H9 (cell line): ENCODE data around the gene CAPN2. TPM values are rescaled to one million over a fixed set of nuclear protein-coding genes. Genes with fewer than 3 reads are reported as not detected.

Experiments
- DNase-seq: peaks from one replicate; pipeline ENCODE4 v3.0.0-alpha.2; 2017
- H2AFZ ChIP-seq: one replicate; pipeline ENCODE4 v1.6.1; 2013; ENCODE audit warnings: mild to moderate bottlenecking, low read length, control low read depth, moderate library complexity
- H2AK5ac ChIP-seq: 2 replicates; pipeline ENCODE4 v1.6.1; 2013; ENCODE audit warnings: low read length, control low read depth, mixed read lengths; ENCODE audit not compliant: insufficient read length
- H2BK120ac ChIP-seq: one replicate; pipeline ENCODE4 v1.6.1; 2013; ENCODE audit warnings: low read depth, mild to moderate bottlenecking, low read length, control low read depth, inconsistent platforms; ENCODE audit not compliant: poor library complexity, severe bottlenecking
- H2BK12ac ChIP-seq: 2 replicates; pipeline ENCODE4 v1.6.1; 2013; ENCODE audit warnings: low read length, control low read depth, mixed read lengths, low read depth; ENCODE audit not compliant: insufficient read length
- H2BK15ac ChIP-seq: 2 replicates; pipeline ENCODE4 v1.6.1; 2013; ENCODE audit warnings: low read depth, low read length, control low read depth
- H2BK20ac ChIP-seq: one replicate; pipeline ENCODE4 v1.6.1; 2013; ENCODE audit warnings: low read depth, mild to moderate bottlenecking, low read length, control low read depth, inconsistent platforms; ENCODE audit not compliant: poor library complexity, severe bottlenecking
- H2BK5ac ChIP-seq: 2 replicates; pipeline ENCODE4 v1.6.1; 2013; ENCODE audit warnings: low read length, control low read depth, mixed read lengths; ENCODE audit not compliant: insufficient read length
- H3K14ac ChIP-seq: 2 replicates; pipeline ENCODE4 v1.6.1; 2013; ENCODE audit warnings: low read length, control low read depth; ENCODE audit not compliant: insufficient read depth
- H3K18ac ChIP-seq: 2 replicates; pipeline ENCODE4 v1.6.1; 2013; ENCODE audit warnings: low read depth, mild to moderate bottlenecking, mixed read lengths, low read length, control low read depth; ENCODE audit not compliant: insufficient read length
- H3K23ac ChIP-seq: 2 replicates; pipeline ENCODE4 v1.6.1; 2013; ENCODE audit warnings: low read length, control low read depth, mixed read lengths, low read depth; ENCODE audit not compliant: insufficient read length
- H3K23me2 ChIP-seq: 2 replicates; pipeline ENCODE4 v1.6.1; 2013; ENCODE audit warnings: low read depth, mild to moderate bottlenecking, mixed read lengths, low read length, control low read depth; ENCODE audit not compliant: insufficient read length, poor library complexity, severe bottlenecking
- H3K27ac ChIP-seq: 2 replicates; pipeline ENCODE4 v1.5.1; 2013; ENCODE audit warnings: low read length, control low read depth, mixed read lengths, low read depth; ENCODE audit not compliant: insufficient read length
- H3K27me3 ChIP-seq: 2 replicates; pipeline ENCODE4 v1.6.1; 2013; ENCODE audit warnings: low read length, control low read depth, inconsistent platforms; ENCODE audit not compliant: insufficient read depth
- H3K4ac ChIP-seq: 2 replicates; pipeline ENCODE4 v1.6.1; 2013; ENCODE audit warnings: low read depth, mild to moderate bottlenecking, control low read depth, inconsistent platforms, low read length, moderate library complexity
- H3K4me1 ChIP-seq: 2 replicates; pipeline ENCODE4 v1.6.1; 2013; ENCODE audit warnings: low read length, control low read depth, inconsistent platforms; ENCODE audit not compliant: insufficient read depth
- H3K4me2 ChIP-seq: 2 replicates; pipeline ENCODE4 v1.6.1; 2013; ENCODE audit warnings: low read length, control low read depth, mixed read lengths; ENCODE audit not compliant: insufficient read length, insufficient read depth
- H3K56ac ChIP-seq: 2 replicates; pipeline ENCODE4 v1.6.1; 2013; ENCODE audit warnings: low read depth, mild to moderate bottlenecking, mixed read lengths, low read length, control low read depth; ENCODE audit not compliant: insufficient read length
- H3K79me1 ChIP-seq: 2 replicates; pipeline ENCODE4 v1.6.1; 2013; ENCODE audit warnings: low read depth, mild to moderate bottlenecking, moderate library complexity, low read length, control low read depth, inconsistent platforms; ENCODE audit not compliant: insufficient read depth, poor library complexity, severe bottlenecking
- H3K79me2 ChIP-seq: 2 replicates; pipeline ENCODE4 v1.6.1; 2013; ENCODE audit warnings: low read length, control low read depth, inconsistent platforms; ENCODE audit not compliant: insufficient read depth
- H3K9ac ChIP-seq: 2 replicates; pipeline ENCODE4 v1.6.1; 2013; ENCODE audit warnings: low read length, control low read depth, mixed read lengths; ENCODE audit not compliant: insufficient read length; ENCODE audit errors: extremely low read depth
- H3K9me3 ChIP-seq: one replicate; pipeline ENCODE4 v1.6.1; 2013; ENCODE audit warnings: low read depth, low read length, inconsistent platforms; ENCODE audit not compliant: control insufficient read depth
- H3T11ph ChIP-seq: one replicate; pipeline ENCODE4 v1.6.1; 2013; ENCODE audit warnings: mild to moderate bottlenecking, low read length, control low read depth, inconsistent platforms
- H4K20me1 ChIP-seq: one replicate; pipeline ENCODE4 v1.6.1; 2013; ENCODE audit not compliant: control insufficient read depth, insufficient read length, insufficient read depth
- H4K5ac ChIP-seq: 2 replicates; pipeline ENCODE4 v1.6.1; 2013; ENCODE audit warnings: low read depth, mild to moderate bottlenecking, mixed read lengths, low read length, control low read depth; ENCODE audit not compliant: insufficient read length
- H4K8ac ChIP-seq: replicated peaks from 2 replicates; pipeline ENCODE4 v1.6.1; 2013; ENCODE audit warnings: low read length, control low read depth, mixed read lengths, low read depth; ENCODE audit not compliant: insufficient read length
- H4K91ac ChIP-seq: 2 replicates; pipeline ENCODE4 v1.6.1; 2013; ENCODE audit warnings: low read depth, mild to moderate bottlenecking, moderate library complexity, mixed read lengths, low read length, control low read depth; ENCODE audit not compliant: insufficient read length
- H3K27ac Mint-ChIP-seq, 3 experiments: 2 replicates in 2 of 3; 3 replicates in 1 of 3; pipeline ENCODE4 v1.8.0; 2020 to 2021; ENCODE audit warnings: mixed read lengths in 3 of 3, mild to moderate bottlenecking in 1 of 3, moderate library complexity in 1 of 3
- H3K27me3 Mint-ChIP-seq: 2 replicates; pipeline ENCODE4 v1.8.0; 2021; ENCODE audit warnings: low read depth, mild to moderate bottlenecking, moderate library complexity, mixed read lengths
- H3K36me3 Mint-ChIP-seq, 3 experiments: 2 replicates in 2 of 3; 3 replicates in 1 of 3; pipeline ENCODE4 v1.8.0; 2020 to 2021; ENCODE audit warnings: low read depth in 3 of 3, mixed read lengths in 3 of 3; ENCODE audit not compliant: insufficient read depth in 1 of 3
- H3K4me1 Mint-ChIP-seq, 2 experiments: 2 replicates each; pipeline ENCODE4 v1.8.0; 2020; ENCODE audit warnings: mixed read lengths in 2 of 2
- H3K4me3 Mint-ChIP-seq, 2 experiments: 2 replicates in 1 of 2; 3 replicates in 1 of 2; pipeline ENCODE4 v1.8.0; 2020 to 2021; ENCODE audit warnings: mild to moderate bottlenecking in 2 of 2, mixed read lengths in 2 of 2, moderate library complexity in 1 of 2
- H3K9me3 Mint-ChIP-seq, 2 experiments: 2 replicates in 1 of 2; 3 replicates in 1 of 2; pipeline ENCODE4 v1.8.0; 2020; ENCODE audit warnings: mild to moderate bottlenecking in 2 of 2, mixed read lengths in 2 of 2, moderate library complexity in 1 of 2
- WGBS: extraction: QIAGEN DNeasy Blood & Tissue Kit; methylation state at CpG from one replicate; pipeline ENCODE4 v1.1.7; 2013; ENCODE audit warnings: missing lambda C conversion rate, low lambda C conversion rate, mixed read lengths; ENCODE audit not compliant: insufficient read length; ENCODE audit errors: extremely low coverage; 5-methylcytosine and 5-hydroxymethylcytosine counted together
- total RNA-seq: library from RNA; stranded (reverse); gene quantifications from 2 replicates; pipeline ENCODE4 v1.2.1, GENCODE V29; 2021
- TF ChIP-seq, protein P1 (sequence below): fragments of 200-600 bp; sonication (generic); conservative IDR thresholded peaks from 3 replicates; pipeline ENCODE4 v1.8.0; 2021; ENCODE audit warnings: antibody characterized with exemption, mild to moderate bottlenecking

Gene CAPN2
- total RNA-seq, 1 experiment from 2014 or later = 32.2 TPM

DNA sequence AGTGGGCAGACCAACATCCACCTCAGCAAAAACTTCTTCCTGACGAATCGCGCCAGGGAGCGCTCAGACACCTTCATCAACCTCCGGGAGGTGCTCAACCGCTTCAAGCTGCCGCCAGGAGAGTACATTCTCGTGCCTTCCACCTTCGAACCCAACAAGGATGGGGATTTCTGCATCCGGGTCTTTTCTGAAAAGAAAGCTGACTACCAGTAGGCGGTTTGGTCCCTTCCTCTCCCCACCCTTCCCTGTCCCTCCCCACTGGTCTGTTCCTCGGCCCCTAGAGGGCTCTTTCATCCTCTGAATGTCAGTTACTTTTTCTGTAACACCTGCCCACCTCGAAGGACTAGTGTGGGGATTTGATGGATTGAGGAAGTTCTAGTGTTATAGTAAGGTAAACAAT is 46.9 kb downstream of the CAPN2 start:
- no peak overlapping the region for H3K56ac ChIP-seq
- no peak overlapping the region for H3T11ph ChIP-seq
- H2BK120ac ChIP-seq = no peak overlapping the region
- no peaks in the 10 kb centered on the region for H3K9me3 Mint-ChIP-seq
- no peak overlapping the region for H2BK12ac ChIP-seq
- H3K27me3 Mint-ChIP-seq = no peaks in the 10 kb centered on the region; the same call in 1 of the 2 replicates
- no peaks in the 10 kb centered on the region for H3K79me2 ChIP-seq
- no CpG with 5 or more reads among the region's 13 CpGs for WGBS
- no peak overlapping the region for H3K4ac ChIP-seq
- no peak overlapping the region for H3K4me2 ChIP-seq
- no peak overlapping the region for H3K18ac ChIP-seq
- H3K79me1 ChIP-seq = no peaks in the 10 kb centered on the region
- H3K27ac Mint-ChIP-seq = peak overlapping the region in 2 of 3 experiments; percentile 52 to 90; a peak in 2 of 7 replicates
- H3K14ac ChIP-seq = no peak overlapping the region
- H4K5ac ChIP-seq = no peak overlapping the region
- no peak overlapping the region for H2BK15ac ChIP-seq
- no peak overlapping the region for H3K27ac ChIP-seq
- no peaks in the 10 kb centered on the region for H3K9me3 ChIP-seq
- no peaks in the 10 kb centered on the region for H3K27me3 ChIP-seq
- H3K4me3 Mint-ChIP-seq = no peak overlapping the region
- H4K20me1 ChIP-seq = no peaks in the 10 kb centered on the region
- DNase-seq = peak; percentile 85
- peaks cover 0 to 20% (median 5%) of the 10 kb centered on the region in 3 experiments; a peak in 4 of 7 replicates for H3K36me3 Mint-ChIP-seq
- H2BK5ac ChIP-seq = no peak overlapping the region
- no peaks in the 10 kb centered on the region for H3K23me2 ChIP-seq
- no peak overlapping the region for H2AFZ ChIP-seq
- H3K9ac ChIP-seq = no peak overlapping the region
- H4K8ac ChIP-seq = no peak overlapping the region
- H2AK5ac ChIP-seq = no peak overlapping the region
- no peaks in the 10 kb centered on the region for H3K4me1 ChIP-seq
- no peak overlapping the region for H2BK20ac ChIP-seq
- no peak overlapping the region for H4K91ac ChIP-seq
- no peak overlapping the region for H3K23ac ChIP-seq
- TF ChIP-seq, protein P1, sequence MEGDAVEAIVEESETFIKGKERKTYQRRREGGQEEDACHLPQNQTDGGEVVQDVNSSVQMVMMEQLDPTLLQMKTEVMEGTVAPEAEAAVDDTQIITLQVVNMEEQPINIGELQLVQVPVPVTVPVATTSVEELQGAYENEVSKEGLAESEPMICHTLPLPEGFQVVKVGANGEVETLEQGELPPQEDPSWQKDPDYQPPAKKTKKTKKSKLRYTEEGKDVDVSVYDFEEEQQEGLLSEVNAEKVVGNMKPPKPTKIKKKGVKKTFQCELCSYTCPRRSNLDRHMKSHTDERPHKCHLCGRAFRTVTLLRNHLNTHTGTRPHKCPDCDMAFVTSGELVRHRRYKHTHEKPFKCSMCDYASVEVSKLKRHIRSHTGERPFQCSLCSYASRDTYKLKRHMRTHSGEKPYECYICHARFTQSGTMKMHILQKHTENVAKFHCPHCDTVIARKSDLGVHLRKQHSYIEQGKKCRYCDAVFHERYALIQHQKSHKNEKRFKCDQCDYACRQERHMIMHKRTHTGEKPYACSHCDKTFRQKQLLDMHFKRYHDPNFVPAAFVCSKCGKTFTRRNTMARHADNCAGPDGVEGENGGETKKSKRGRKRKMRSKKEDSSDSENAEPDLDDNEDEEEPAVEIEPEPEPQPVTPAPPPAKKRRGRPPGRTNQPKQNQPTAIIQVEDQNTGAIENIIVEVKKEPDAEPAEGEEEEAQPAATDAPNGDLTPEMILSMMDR = peak; percentile 52
- peaks cover 7 to 9% of the 10 kb centered on the region in 2 experiments for H3K4me1 Mint-ChIP-seq
